SK-N-SH treated with all-trans-retinoic acid at 6 μM for 48 hours (cell line): ENCODE results near the gene LCNL1.

Source experiments
- ARNTL ChIP-seq: fragments of 450-650 bp; formaldehyde crosslinking; IDR thresholded peaks from 2 replicates; pipeline ENCODE4 v1.5.0; 2020; ENCODE audit warnings: low read depth, mild to moderate bottlenecking, moderate library complexity, borderline replicate concordance
- BACH2 ChIP-seq: fragments of 250-450 bp; sonication (Bioruptor Pico); IDR thresholded peaks from 2 replicates; pipeline ENCODE4 v1.9.0; 2021; ENCODE audit warnings: mild to moderate bottlenecking, borderline replicate concordance
- CSDC2 ChIP-seq: fragments of 250-450 bp; sonication (Bioruptor Pico); IDR thresholded peaks from 2 replicates; pipeline ENCODE4 v1.5.0; 2020; ENCODE audit warnings: mild to moderate bottlenecking, moderate library complexity
- CSRNP3 ChIP-seq: fragments of 250-450 bp; sonication (Bioruptor Pico); IDR thresholded peaks from 2 replicates; pipeline ENCODE4 v1.5.1; 2021; ENCODE audit warnings: mild to moderate bottlenecking, moderate library complexity
- GLIS3 ChIP-seq: fragments of 250-450 bp; sonication (Bioruptor Pico); IDR thresholded peaks from 2 replicates; pipeline ENCODE4 v1.5.0; 2020; ENCODE audit warnings: mild to moderate bottlenecking, moderate library complexity
- ISL1 ChIP-seq: fragments of 250-450 bp; sonication (Bioruptor Pico); IDR thresholded peaks from 2 replicates; pipeline ENCODE4 v2.1.2; 2022; ENCODE audit warnings: mild to moderate bottlenecking, moderate library complexity
- PATZ1 ChIP-seq: fragments of 250-450 bp; sonication (Bioruptor Pico); IDR thresholded peaks from 2 replicates; pipeline ENCODE4 v1.8.0; 2020; ENCODE audit warnings: mild to moderate bottlenecking, moderate library complexity, borderline replicate concordance
- RARB ChIP-seq: fragments of 250-450 bp; sonication (Bioruptor Pico); IDR thresholded peaks from 2 replicates; pipeline ENCODE4 v1.8.0; 2021; ENCODE audit warnings: mild to moderate bottlenecking, moderate library complexity
- TSHZ2 ChIP-seq: fragments of 250-450 bp; sonication (Bioruptor Pico); IDR thresholded peaks from 2 replicates; pipeline ENCODE4 v1.5.0; 2020; ENCODE audit warnings: mild to moderate bottlenecking, moderate library complexity
- ZFP30 ChIP-seq: fragments of 450-650 bp; formaldehyde crosslinking; IDR thresholded peaks from 2 replicates; pipeline ENCODE4 v1.5.0; 2022; ENCODE audit warnings: mild to moderate bottlenecking, moderate library complexity
- TF ChIP-seq, protein P1 (sequence below): fragments of 250-450 bp; sonication (Bioruptor Pico); IDR thresholded peaks from 2 replicates; pipeline ENCODE4 v1.5.1; 2020; ENCODE audit warnings: low read depth, mild to moderate bottlenecking, moderate library complexity

- TF ChIP-seq ARNTL (CRISPR knock-in tag) (no peak), ISL1 (no peak), TSHZ2 (CRISPR knock-in tag) (no peak), PATZ1 (CRISPR knock-in tag) (no peak), CSRNP3 (CRISPR knock-in tag) (no peak), GLIS3 (CRISPR knock-in tag) (no peak), CSDC2 (CRISPR knock-in tag) (no peak), ZFP30 (CRISPR knock-in tag) (no peak), RARB (CRISPR knock-in tag) (no peak), BACH2 (no peak)
- TF ChIP-seq, protein P1, sequence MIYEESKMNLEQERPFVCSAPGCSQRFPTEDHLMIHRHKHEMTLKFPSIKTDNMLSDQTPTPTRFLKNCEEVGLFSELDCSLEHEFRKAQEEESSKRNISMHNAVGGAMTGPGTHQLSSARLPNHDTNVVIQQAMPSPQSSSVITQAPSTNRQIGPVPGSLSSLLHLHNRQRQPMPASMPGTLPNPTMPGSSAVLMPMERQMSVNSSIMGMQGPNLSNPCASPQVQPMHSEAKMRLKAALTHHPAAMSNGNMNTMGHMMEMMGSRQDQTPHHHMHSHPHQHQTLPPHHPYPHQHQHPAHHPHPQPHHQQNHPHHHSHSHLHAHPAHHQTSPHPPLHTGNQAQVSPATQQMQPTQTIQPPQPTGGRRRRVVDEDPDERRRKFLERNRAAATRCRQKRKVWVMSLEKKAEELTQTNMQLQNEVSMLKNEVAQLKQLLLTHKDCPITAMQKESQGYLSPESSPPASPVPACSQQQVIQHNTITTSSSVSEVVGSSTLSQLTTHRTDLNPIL (CRISPR knock-in tag), result no peak
These were observed 40.4 kb downstream of the LCNL1 start for GRCh38 chr9:137023157-137023556.
